ENCODE measurements around the gene KCNAB1. TPM values are rescaled to one million over a fixed set of nuclear protein-coding genes. Genes with fewer than 3 reads are reported as not detected.

The KCNAB1 gene
- total and polyA plus RNA-seq, 2 donors (not counting 1 experiment from before 2014, with no cell fraction given), result 0.03 to 0.33 TPM

GRCh38 chr3:156332304-156332703, 211.9 kb downstream of the KCNAB1 start:
- no peak overlapping the region for H3K9ac ChIP-seq (ENCODE audit: insufficient read depth, low read length)
- no peaks in the 10 kb centered on the region for H3K36me3 ChIP-seq (ENCODE audit: control insufficient read depth, insufficient read depth, low read length)
- H3K9me3 ChIP-seq (ENCODE audit: control insufficient read depth, insufficient read depth, low read depth, low read length), result no peaks in the 10 kb centered on the region
- H2AFZ ChIP-seq (ENCODE audit: low read length), result no peak overlapping the region
- H3K4me3 ChIP-seq (replicated peaks in 1 of 4; ENCODE audit: control extremely low read depth in 1 of 4, insufficient read depth in 1 of 4, low read depth in 3 of 4, low read length in 4 of 4), result no peak overlapping the region
- no peak for TF ChIP-seq EZH2 (IDR thresholded peaks at IDR 0.05; ENCODE audit: low read length, missing control alignments)
- TF ChIP-seq, protein P1, sequence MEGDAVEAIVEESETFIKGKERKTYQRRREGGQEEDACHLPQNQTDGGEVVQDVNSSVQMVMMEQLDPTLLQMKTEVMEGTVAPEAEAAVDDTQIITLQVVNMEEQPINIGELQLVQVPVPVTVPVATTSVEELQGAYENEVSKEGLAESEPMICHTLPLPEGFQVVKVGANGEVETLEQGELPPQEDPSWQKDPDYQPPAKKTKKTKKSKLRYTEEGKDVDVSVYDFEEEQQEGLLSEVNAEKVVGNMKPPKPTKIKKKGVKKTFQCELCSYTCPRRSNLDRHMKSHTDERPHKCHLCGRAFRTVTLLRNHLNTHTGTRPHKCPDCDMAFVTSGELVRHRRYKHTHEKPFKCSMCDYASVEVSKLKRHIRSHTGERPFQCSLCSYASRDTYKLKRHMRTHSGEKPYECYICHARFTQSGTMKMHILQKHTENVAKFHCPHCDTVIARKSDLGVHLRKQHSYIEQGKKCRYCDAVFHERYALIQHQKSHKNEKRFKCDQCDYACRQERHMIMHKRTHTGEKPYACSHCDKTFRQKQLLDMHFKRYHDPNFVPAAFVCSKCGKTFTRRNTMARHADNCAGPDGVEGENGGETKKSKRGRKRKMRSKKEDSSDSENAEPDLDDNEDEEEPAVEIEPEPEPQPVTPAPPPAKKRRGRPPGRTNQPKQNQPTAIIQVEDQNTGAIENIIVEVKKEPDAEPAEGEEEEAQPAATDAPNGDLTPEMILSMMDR (conservative IDR thresholded peaks at IDR 0.05 in 1 of 2, IDR thresholded peaks at IDR 0.05 in 1 of 2; ENCODE audit: low read depth in 1 of 2, low read length in 2 of 2), result no peak
- H3K27ac ChIP-seq (ENCODE audit: insufficient read depth, low read length), result no peak overlapping the region
- H3K4me2 ChIP-seq (ENCODE audit: extremely low read depth, insufficient read depth, low read length), result no peak overlapping the region
- H4K20me1 ChIP-seq (ENCODE audit: control insufficient read depth, extremely low read depth, insufficient read depth, low read length), result no peaks in the 10 kb centered on the region
- no peak for DNase-seq (ENCODE audit: low read depth in 2 of 2)
- H3K4me1 ChIP-seq (ENCODE audit: control insufficient read depth, extremely low read depth, insufficient read depth, low read length), result no peaks in the 10 kb centered on the region
- no peaks in the 10 kb centered on the region for H3K79me2 ChIP-seq (ENCODE audit: control insufficient read depth, insufficient read depth, low read length)
- no peaks in the 10 kb centered on the region for H3K27me3 ChIP-seq (ENCODE audit: control insufficient read depth, insufficient read depth, low read length)

DNA sequence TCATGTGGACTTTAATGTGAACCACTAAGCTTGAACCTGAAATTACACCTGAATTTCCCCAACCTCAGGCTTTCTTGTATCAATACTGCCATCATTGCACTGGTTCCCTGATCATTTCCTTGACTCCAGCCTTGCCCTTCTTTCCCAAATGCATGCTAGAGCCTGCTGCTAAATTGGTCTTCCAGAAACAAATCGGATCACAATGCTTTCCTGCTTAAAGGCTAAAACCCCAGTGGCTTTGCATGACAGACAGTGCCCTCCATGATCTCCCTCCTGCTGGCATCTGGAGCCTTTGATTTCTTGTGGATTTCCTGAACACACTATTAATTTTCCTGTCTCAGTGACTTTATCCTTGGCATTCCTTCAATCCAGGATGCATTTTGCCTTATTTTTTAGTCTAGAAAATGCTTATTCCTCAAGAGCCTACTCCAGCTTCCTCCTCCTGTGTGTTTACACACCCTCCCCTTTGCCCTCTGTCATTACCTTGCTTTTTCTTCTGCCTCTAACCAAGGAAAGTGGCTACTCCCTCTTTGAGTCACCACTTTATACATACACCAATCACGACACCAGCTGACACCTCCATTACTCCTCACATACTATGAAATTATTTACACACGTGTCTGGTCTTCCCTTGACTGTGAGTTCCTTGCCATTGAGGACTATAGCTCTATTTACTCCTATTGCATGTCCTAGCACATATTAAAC, 214.6 kb downstream of the KCNAB1 start:
- Histone ChIP-seq H3K27ac (ENCODE audit: insufficient read depth, low read length) (no peak overlapping the region), H3K36me3 (ENCODE audit: control insufficient read depth, insufficient read depth, low read length) (no peaks in the 10 kb centered on the region), H3K79me2 (ENCODE audit: control insufficient read depth, insufficient read depth, low read length) (no peaks in the 10 kb centered on the region), H3K4me2 (ENCODE audit: extremely low read depth, insufficient read depth, low read length) (no peak overlapping the region), H4K20me1 (ENCODE audit: control insufficient read depth, extremely low read depth, insufficient read depth, low read length) (no peaks in the 10 kb centered on the region), H3K27me3 (ENCODE audit: control insufficient read depth, insufficient read depth, low read length) (no peaks in the 10 kb centered on the region), H3K9ac (ENCODE audit: insufficient read depth, low read length) (no peak overlapping the region), H3K9me3 (ENCODE audit: control insufficient read depth, insufficient read depth, low read depth, low read length) (no peaks in the 10 kb centered on the region), H2AFZ (ENCODE audit: low read length) (no peak overlapping the region), H3K4me1 (ENCODE audit: control insufficient read depth, extremely low read depth, insufficient read depth, low read length) (no peaks in the 10 kb centered on the region), H3K4me3 (replicated peaks in 1 of 4; ENCODE audit: control extremely low read depth in 1 of 4, insufficient read depth in 1 of 4, low read depth in 3 of 4, low read length in 4 of 4) (no peak overlapping the region)
- DNase-seq (ENCODE audit: low read depth in 2 of 2), result no peak
- no peak for TF ChIP-seq EZH2 (IDR thresholded peaks at IDR 0.05; ENCODE audit: low read length, missing control alignments)
- TF ChIP-seq, protein P1 (conservative IDR thresholded peaks at IDR 0.05 in 1 of 2, IDR thresholded peaks at IDR 0.05 in 1 of 2; ENCODE audit: low read depth in 1 of 2, low read length in 2 of 2), result no peak

DNA sequence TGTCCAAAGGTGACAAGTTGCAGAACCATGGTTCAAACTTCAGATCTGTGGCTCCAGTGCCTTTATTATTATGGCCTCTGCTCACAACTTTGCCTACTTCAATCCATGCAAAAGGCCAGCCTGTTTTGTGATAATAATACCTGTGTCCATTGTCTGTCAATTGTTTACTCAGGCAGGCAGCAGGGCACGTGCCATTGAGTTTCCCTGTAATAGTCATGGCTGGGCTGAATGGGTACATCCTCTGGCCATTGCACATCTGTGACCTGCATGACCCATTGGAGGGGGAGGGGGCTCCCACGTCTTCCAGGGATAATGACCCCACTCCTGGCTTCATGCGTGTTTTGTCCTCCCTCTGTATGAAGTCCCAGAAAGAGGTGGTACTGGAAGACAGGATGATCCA, 219.1 kb downstream of the KCNAB1 start:
- no peak overlapping the region for H3K4me2 ChIP-seq (ENCODE audit: extremely low read depth, insufficient read depth, low read length)

More for the DNA sequence above, 219.1 kb downstream of the KCNAB1 start:
- Histone ChIP-seq H3K36me3 (ENCODE audit: control insufficient read depth, insufficient read depth, low read length) (no peaks in the 10 kb centered on the region), H3K27me3 (ENCODE audit: control insufficient read depth, insufficient read depth, low read length) (no peaks in the 10 kb centered on the region), H3K9ac (ENCODE audit: insufficient read depth, low read length) (no peak overlapping the region), H3K4me1 (ENCODE audit: control insufficient read depth, extremely low read depth, insufficient read depth, low read length) (no peaks in the 10 kb centered on the region), H3K9me3 (ENCODE audit: control insufficient read depth, insufficient read depth, low read depth, low read length) (no peaks in the 10 kb centered on the region), H2AFZ (ENCODE audit: low read length) (no peak overlapping the region), H3K79me2 (ENCODE audit: control insufficient read depth, insufficient read depth, low read length) (no peaks in the 10 kb centered on the region), H3K4me3 (replicated peaks in 1 of 4; ENCODE audit: control extremely low read depth in 1 of 4, insufficient read depth in 1 of 4, low read depth in 3 of 4, low read length in 4 of 4) (no peak overlapping the region), H3K27ac (ENCODE audit: insufficient read depth, low read length) (no peak overlapping the region), H4K20me1 (ENCODE audit: control insufficient read depth, extremely low read depth, insufficient read depth, low read length) (no peaks in the 10 kb centered on the region)
- no peak for DNase-seq (ENCODE audit: low read depth in 2 of 2)
- TF ChIP-seq, protein P1 (conservative IDR thresholded peaks at IDR 0.05 in 1 of 2, IDR thresholded peaks at IDR 0.05 in 1 of 2; ENCODE audit: low read depth in 1 of 2, low read length in 2 of 2), result no peak
- TF ChIP-seq EZH2 (IDR thresholded peaks at IDR 0.05; ENCODE audit: low read length, missing control alignments), result no peak

All from fibroblast of lung (primary cell).